Measurements from ENCODE around the gene JCAD. TPM values are rescaled to one million over a fixed set of nuclear protein-coding genes. Genes with fewer than 3 reads are reported as not detected.

The JCAD gene
- total RNA-seq, 1 experiment from 2014 or later = 0.77 TPM

DNA sequence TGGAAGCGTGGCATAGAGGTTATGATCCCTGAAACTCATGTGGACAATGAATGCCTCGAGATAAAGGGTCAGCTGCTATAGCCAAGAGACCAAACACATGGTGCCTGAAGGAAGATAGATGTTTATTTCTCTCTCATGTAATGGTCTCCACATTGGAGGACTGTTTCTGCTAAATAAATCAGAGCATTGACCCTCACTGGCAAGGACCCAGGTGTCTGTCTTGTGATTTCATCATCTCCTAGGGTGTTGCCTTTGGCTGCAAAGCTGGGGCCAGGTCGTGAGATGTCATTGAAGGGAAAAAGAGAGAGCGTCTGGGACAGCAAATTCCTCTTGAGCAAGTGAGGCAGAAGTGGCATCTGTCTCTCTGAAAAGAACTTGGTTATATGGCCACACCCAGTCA is 64.6 kb downstream of the JCAD start:
- Mint-ChIP-seq H3K36me3 (ENCODE audit: insufficient read depth in 1 of 3, low read depth in 3 of 3) (no peaks in the 10 kb centered on the region), H3K27ac (no peak overlapping the region), H3K27me3 (ENCODE audit: low read depth) (peaks cover 3% of the 10 kb centered on the region), H3K4me1 (0 out of 4 replicates have a peak, but pooled peaks cover 0 to 3% of the 10 kb centered on the region in 2 experiments), H3K9me3 (peaks cover 0 to 1% of the 10 kb centered on the region in 2 experiments; a peak in 2 of 5 replicates), H3K4me3 (no peak overlapping the region)
- Histone ChIP-seq H3T11ph (ENCODE audit: low read length) (no peak overlapping the region), H3K27ac (ENCODE audit: insufficient read length, low read depth, low read length) (no peak overlapping the region), H3K4me1 (ENCODE audit: insufficient read depth, low read length) (no peaks in the 10 kb centered on the region; the same call in 1 of the 2 replicates), H3K4ac (ENCODE audit: low read depth, low read length) (no peak overlapping the region), H2BK12ac (ENCODE audit: insufficient read length, low read depth, low read length) (no peak overlapping the region), H2AFZ (ENCODE audit: low read length) (no peak overlapping the region), H4K20me1 (ENCODE audit: control insufficient read depth, insufficient read depth, insufficient read length) (no peaks in the 10 kb centered on the region), H4K8ac (replicated peaks; ENCODE audit: insufficient read length, low read depth, low read length) (no peak overlapping the region), H2BK120ac (ENCODE audit: low read depth, low read length, poor library complexity, severe bottlenecking) (no peak overlapping the region), H3K56ac (ENCODE audit: insufficient read length, low read depth, low read length) (no peak overlapping the region), H3K23me2 (ENCODE audit: insufficient read length, low read depth, low read length, poor library complexity, severe bottlenecking) (no peaks in the 10 kb centered on the region), H3K14ac (ENCODE audit: insufficient read depth, low read length) (no peak overlapping the region), H3K27me3 (ENCODE audit: insufficient read depth, low read length) (no peaks in the 10 kb centered on the region), H2BK5ac (ENCODE audit: insufficient read length, low read length) (no peak overlapping the region), H2BK15ac (ENCODE audit: low read depth, low read length) (no peak overlapping the region), H3K4me2 (ENCODE audit: insufficient read depth, insufficient read length, low read length) (no peak overlapping the region), H2BK20ac (ENCODE audit: low read depth, low read length, poor library complexity, severe bottlenecking) (no peak overlapping the region), H4K5ac (ENCODE audit: insufficient read length, low read depth, low read length) (no peak overlapping the region), H3K79me1 (ENCODE audit: insufficient read depth, low read depth, low read length, poor library complexity, severe bottlenecking) (no peaks in the 10 kb centered on the region), H3K18ac (ENCODE audit: insufficient read length, low read depth, low read length) (no peak overlapping the region), H3K9me3 (ENCODE audit: control insufficient read depth, low read depth, low read length) (no peaks in the 10 kb centered on the region), H3K23ac (ENCODE audit: insufficient read length, low read depth, low read length) (no peak overlapping the region), H2AK5ac (ENCODE audit: insufficient read length, low read length) (no peak overlapping the region), H4K91ac (ENCODE audit: insufficient read length, low read depth, low read length) (no peak overlapping the region), H3K79me2 (ENCODE audit: insufficient read depth, low read length) (no peaks in the 10 kb centered on the region), H3K9ac (ENCODE audit: extremely low read depth, insufficient read length, low read length) (no peak overlapping the region)
- TF ChIP-seq, protein P1, sequence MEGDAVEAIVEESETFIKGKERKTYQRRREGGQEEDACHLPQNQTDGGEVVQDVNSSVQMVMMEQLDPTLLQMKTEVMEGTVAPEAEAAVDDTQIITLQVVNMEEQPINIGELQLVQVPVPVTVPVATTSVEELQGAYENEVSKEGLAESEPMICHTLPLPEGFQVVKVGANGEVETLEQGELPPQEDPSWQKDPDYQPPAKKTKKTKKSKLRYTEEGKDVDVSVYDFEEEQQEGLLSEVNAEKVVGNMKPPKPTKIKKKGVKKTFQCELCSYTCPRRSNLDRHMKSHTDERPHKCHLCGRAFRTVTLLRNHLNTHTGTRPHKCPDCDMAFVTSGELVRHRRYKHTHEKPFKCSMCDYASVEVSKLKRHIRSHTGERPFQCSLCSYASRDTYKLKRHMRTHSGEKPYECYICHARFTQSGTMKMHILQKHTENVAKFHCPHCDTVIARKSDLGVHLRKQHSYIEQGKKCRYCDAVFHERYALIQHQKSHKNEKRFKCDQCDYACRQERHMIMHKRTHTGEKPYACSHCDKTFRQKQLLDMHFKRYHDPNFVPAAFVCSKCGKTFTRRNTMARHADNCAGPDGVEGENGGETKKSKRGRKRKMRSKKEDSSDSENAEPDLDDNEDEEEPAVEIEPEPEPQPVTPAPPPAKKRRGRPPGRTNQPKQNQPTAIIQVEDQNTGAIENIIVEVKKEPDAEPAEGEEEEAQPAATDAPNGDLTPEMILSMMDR (conservative IDR thresholded peaks at IDR 0.05) = no peak
- DNase-seq = no peak
- WGBS (ENCODE audit: extremely low coverage, insufficient read length, low lambda C conversion rate) = no CpG with 5 or more reads among the region's 4 CpGs
